Stimulated activated naive CD4-positive, alpha-beta T cell (primary cell): Measurements from ENCODE around the gene ERC2.
A peak's percentile ranks its signal among the peaks of the same experiment; 100 is the strongest.

Experiments
- DNase-seq, 6 experiments: peaks; one replicate each; lab custom pipeline; 2025; lab: John Stamatoyannopoulos, UW

ERC2 gene

GRCh38 chr3:55746808-55747413 lies 721.4 kb downstream of the ERC2 start:
- DNase-seq = no peak

GRCh38 chr3:55742832-55743136 lies 725.5 kb downstream of the ERC2 start:
- no peak for DNase-seq

- DNase-seq = no peak
These were observed 726.0 kb downstream of the ERC2 start for GRCh38 chr3:55742022-55742831.

GRCh38 chr3:55737186-55737585 lies 731.1 kb downstream of the ERC2 start:
- no peak for DNase-seq

- DNase-seq = no peak
These were observed 732.3 kb downstream of the ERC2 start for GRCh38 chr3:55735976-55736375.

GRCh38 chr3:55731741-55732140 lies 736.5 kb downstream of the ERC2 start:
- no peak for DNase-seq

GRCh38 chr3:55729546-55729945 lies 738.7 kb downstream of the ERC2 start:
- no peak for DNase-seq

- DNase-seq = no peak
These were observed 739.7 kb downstream of the ERC2 start for GRCh38 chr3:55728461-55729100.

GRCh38 chr3:55726501-55726775 lies 741.8 kb downstream of the ERC2 start:
- DNase-seq = no peak

- DNase-seq = no peak
These were observed 742.4 kb downstream of the ERC2 start for GRCh38 chr3:55725681-55726500.

- no peak for DNase-seq
These were observed 743.4 kb downstream of the ERC2 start for GRCh38 chr3:55724821-55725220.

GRCh38 chr3:55724407-55724784 lies 743.9 kb downstream of the ERC2 start:
- DNase-seq = no peak

GRCh38 chr3:55723653-55724406 lies 744.4 kb downstream of the ERC2 start:
- DNase-seq = no peak

GRCh38 chr3:55721716-55722484 lies 746.4 kb downstream of the ERC2 start:
- peak in 1 of 6 experiments; percentile 2 for DNase-seq

- DNase-seq = no peak
These were observed 747.7 kb downstream of the ERC2 start for GRCh38 chr3:55720614-55721013.

- no peak for DNase-seq
These were observed 748.8 kb downstream of the ERC2 start for GRCh38 chr3:55719508-55719907.

GRCh38 chr3:55719006-55719405 lies 749.3 kb downstream of the ERC2 start:
- no peak for DNase-seq

- DNase-seq = no peak
These were observed 749.7 kb downstream of the ERC2 start for GRCh38 chr3:55718521-55718921.

GRCh38 chr3:55718074-55718473 lies 750.2 kb downstream of the ERC2 start:
- DNase-seq = no peak

- no peak for DNase-seq
These were observed 750.8 kb downstream of the ERC2 start for GRCh38 chr3:55717481-55717880.

- no peak for DNase-seq
These were observed 751.5 kb downstream of the ERC2 start for GRCh38 chr3:55716611-55717225.
